Panc1 (cell line): ENCODE measurements around the gene AMPH. TPM values are rescaled to one million over a fixed set of nuclear protein-coding genes. Genes with fewer than 3 reads are reported as not detected.

ENCODE experiments used
- ATAC-seq: fragments of 200-7000 bp; cut with Tn5 transposase; 2 replicates; pipeline ENCODE4 v1.9.1; 2020; ENCODE audit warnings: mild to moderate bottlenecking, moderate library complexity
- BruUV-seq: library from RNA; stranded (reverse); fragments of 400-500 nt; replicated peaks from 2 replicates; lab custom pipeline; 2021; lab: Mats Ljungman, UMichigan
- CTCF ChIA-PET: fragments of 300-600 bp; sonication (Branson Sonifier 250); formaldehyde crosslinking; loops from one replicate; lab custom pipeline; 2022; ENCODE audit warnings: antibody characterized with exemption; lab: Charles Lee
- POLR2A ChIA-PET: fragments of 300-600 bp; sonication (Branson Sonifier 250); formaldehyde crosslinking; loops from one replicate; lab custom pipeline; 2022; ENCODE audit warnings: antibody characterized with exemption; lab: Charles Lee
- DNase-seq: peaks from one replicate; pipeline ENCODE4 v3.0.0-alpha.2; 2010; ENCODE audit warnings: low read depth, low spot score
- H3K27ac ChIP-seq: 2 replicates; pipeline ENCODE4 v1.5.1; 2011; ENCODE audit warnings: mild to moderate bottlenecking, low read length, inconsistent platforms
- H3K27me3 ChIP-seq: fragments of 200-500 bp; sonication (Bioruptor generic); 2 replicates; pipeline ENCODE4 v1.6.0; 2014; ENCODE audit warnings: low read length, inconsistent platforms; ENCODE audit not compliant: control insufficient read depth, insufficient read depth
- H3K36me3 ChIP-seq: fragments of 200-500 bp; sonication (Bioruptor generic); 2 replicates; pipeline ENCODE4 v1.5.1; 2014; ENCODE audit warnings: inconsistent platforms, mild to moderate bottlenecking, low read length, moderate library complexity; ENCODE audit not compliant: control insufficient read depth, insufficient read depth
- H3K4me1 ChIP-seq: 2 replicates; pipeline ENCODE4 v1.5.1; 2011; ENCODE audit warnings: inconsistent platforms, mild to moderate bottlenecking, low read length, moderate library complexity; ENCODE audit not compliant: control insufficient read depth, insufficient read depth
- H3K4me3 ChIP-seq, 2 experiments: 2 replicates each; pipeline ENCODE4 v1.5.1; 2011 to 2012; ENCODE audit warnings: low read depth in 2 of 2, low read length in 2 of 2, mild to moderate bottlenecking in 2 of 2, inconsistent platforms in 1 of 2, moderate library complexity in 1 of 2
- H3K9me3 ChIP-seq: fragments of 200-500 bp; sonication (Bioruptor generic); 2 replicates; pipeline ENCODE4 v1.5.1; 2014; ENCODE audit warnings: low read depth, mild to moderate bottlenecking, inconsistent platforms, low read length, moderate library complexity; ENCODE audit not compliant: control insufficient read depth, insufficient read depth
- CTCF ChIP-seq: fragments of 450-650 bp; IDR thresholded peaks from 2 replicates; pipeline ENCODE4 v1.5.1; 2017; ENCODE audit warnings: mild to moderate bottlenecking
- POLR2AphosphoS5 ChIP-seq: IDR thresholded peaks from 2 replicates; pipeline ENCODE4 v1.6.1; 2012; ENCODE audit warnings: mild to moderate bottlenecking, low read depth, low read length, moderate library complexity
- REST ChIP-seq, 2 experiments: IDR thresholded peaks; 2 replicates each; pipeline ENCODE4 v1.6.1; 2011 to 2012; ENCODE audit warnings: low read depth in 2 of 2, control low read depth in 1 of 2, low read length in 1 of 2, mild to moderate bottlenecking in 1 of 2, moderate library complexity in 1 of 2; ENCODE audit not compliant: insufficient read depth in 1 of 2
- SIN3A ChIP-seq: IDR thresholded peaks from 2 replicates; pipeline ENCODE4 v1.6.1; 2012; ENCODE audit warnings: low read depth, mild to moderate bottlenecking, low read length, moderate library complexity, borderline replicate concordance; ENCODE audit not compliant: insufficient read depth
- TCF7L2 ChIP-seq: IDR thresholded peaks from 2 replicates; pipeline ENCODE4 v1.6.1; 2011; ENCODE audit warnings: mild to moderate bottlenecking, low read depth, low read length, inconsistent platforms
- in situ Hi-C: cut with HindIII; loops from 2 replicates; pipeline ENCODE4 v1.10.0; 2016; ENCODE audit warnings: low sequenced_read_pairs, low pct_unique_long_range_greater_than_20kb
- intact Hi-C: fragments of 100-400 bp; cut with micrococcal nuclease; formaldehyde crosslinking; loops from one replicate; pipeline ENCODE4 v1.10.0; 2022; ENCODE audit not compliant: unreplicated experiment
- total RNA-seq: library from RNA; stranded (reverse); gene quantifications from one replicate; pipeline ENCODE4 v1.2.1, GENCODE V29; 2021; ENCODE audit not compliant: unreplicated experiment

The AMPH gene
- total RNA-seq, 1 experiment from 2014 or later = not detected

GRCh38 chr7:38448054-38448453 is 183.1 kb downstream of the AMPH start:
- POLR2A ChIA-PET = no interaction called here
- no TSS peak for BruUV-seq
- no peak overlapping the region for H3K4me3 ChIP-seq
- H3K4me1 ChIP-seq = no peaks in the 10 kb centered on the region
- no peak for TF ChIP-seq CTCF
- no peak for TF ChIP-seq SIN3A
- TF ChIP-seq REST (IDR thresholded peaks at IDR 0.05; ENCODE audit: insufficient read depth in 1 of 2, low read depth in 2 of 2, low read length in 1 of 2) = no peak
- TF ChIP-seq POLR2AphosphoS5 = no peak
- TF ChIP-seq TCF7L2 = no peak
- intact Hi-C loops = no loop called here
- ATAC-seq = no peak
- peaks cover 4% of the 10 kb centered on the region; the same call in 1 of the 2 replicates for H3K27me3 ChIP-seq
- H3K9me3 ChIP-seq = no peaks in the 10 kb centered on the region
- H3K27ac ChIP-seq = no peak overlapping the region
- CTCF ChIA-PET = no interaction called here
- in situ Hi-C loops = no loop called here
- no peaks in the 10 kb centered on the region for H3K36me3 ChIP-seq
- DNase-seq = no peak

GRCh38 chr7:38438970-38439369 is 192.2 kb downstream of the AMPH start:
- no peak for ATAC-seq
- in situ Hi-C loops (no loop called here), intact Hi-C loops (no loop called here)
- CTCF ChIA-PET = no interaction called here
- H3K4me3 ChIP-seq = no peak overlapping the region
- no peaks in the 10 kb centered on the region for H3K9me3 ChIP-seq
- no peaks in the 10 kb centered on the region for H3K36me3 ChIP-seq
- DNase-seq = no peak
- no peaks in the 10 kb centered on the region for H3K27me3 ChIP-seq
- H3K4me1 ChIP-seq = no peaks in the 10 kb centered on the region
- TF ChIP-seq SIN3A = no peak
- no peak for TF ChIP-seq POLR2AphosphoS5
- no peak for TF ChIP-seq REST (IDR thresholded peaks at IDR 0.05; ENCODE audit: insufficient read depth in 1 of 2, low read depth in 2 of 2, low read length in 1 of 2)
- no peak for TF ChIP-seq TCF7L2
- TF ChIP-seq CTCF = no peak
- POLR2A ChIA-PET = no interaction called here
- no TSS peak for BruUV-seq
- H3K27ac ChIP-seq = no peak overlapping the region
